Endometrial microvascular endothelial cells (primary cell): ENCODE measurements around the gene C1orf167. TPM values are rescaled to one million over a fixed set of nuclear protein-coding genes. Genes with fewer than 3 reads are reported as not detected.
"Not testable (repeated sequence)": the region's sequence is repeated elsewhere in the genome, so short reads cannot be mapped to it uniquely, and the experiment has no call there.

ENCODE experiments used
- in situ Hi-C: cut with HindIII; loops from 2 replicates; pipeline ENCODE4 v1.10.0; 2017; ENCODE audit warnings: low sequenced_read_pairs, low pct_unique_long_range_greater_than_20kb; ENCODE audit errors: inconsistent ontology term
- total RNA-seq: library from RNA; depleted of rRNA; stranded (reverse); fragments of >200 nt; gene quantifications from one replicate; pipeline ENCODE4 v1.2.3, GENCODE V29; 2015; ENCODE audit errors: inconsistent ontology term

The C1orf167 gene
- total RNA-seq, 1 donor from 2014 or later: not detected

DNA sequence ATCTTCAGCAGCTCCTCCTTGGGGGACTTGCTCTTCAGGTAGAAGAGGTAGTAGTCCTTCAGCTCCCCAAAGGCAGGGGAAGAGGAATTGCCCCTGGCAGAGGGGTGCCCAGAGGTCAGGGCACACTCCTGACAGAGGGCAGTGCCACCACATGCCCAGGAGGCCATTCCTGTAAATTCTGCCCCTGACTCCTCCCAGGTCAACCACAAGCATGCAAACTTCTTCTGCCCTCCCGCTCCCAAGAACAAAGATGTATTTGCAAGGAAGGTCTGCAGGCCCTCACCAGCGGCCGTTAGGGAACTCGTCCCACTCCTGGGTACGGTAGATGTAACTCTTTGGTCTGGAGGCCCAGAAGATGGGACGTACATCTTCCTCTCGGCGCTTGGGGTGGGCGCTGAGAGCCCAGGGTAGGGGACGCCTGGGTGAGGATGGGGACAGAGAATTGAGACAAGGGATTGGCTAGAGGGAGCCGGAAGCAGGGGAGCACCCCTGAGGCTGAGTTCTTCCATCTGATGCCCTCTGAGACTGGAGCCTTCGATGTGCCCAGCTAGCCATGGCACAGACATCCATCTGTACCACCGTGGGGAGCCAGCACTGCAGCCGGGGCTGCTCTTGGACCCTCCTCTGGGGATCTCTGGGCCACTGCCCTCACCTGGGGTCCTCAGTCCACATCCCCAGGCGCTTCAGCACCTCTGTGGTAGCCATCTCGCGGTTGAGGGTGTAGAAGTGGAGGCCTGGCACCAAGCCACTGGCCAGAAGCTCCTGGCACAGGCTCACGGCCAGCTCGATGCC, 32.6 kb downstream of the C1orf167 start:
- in situ Hi-C loops: no loop called here

GRCh38 chr1:11795238-11795890, 33.4 kb downstream of the C1orf167 start:
- in situ Hi-C loops: no loop called here

- in situ Hi-C loops: no loop called here
These were observed 34.2 kb downstream of the C1orf167 start for GRCh38 chr1:11796036-11796828.

- in situ Hi-C loops: no loop called here
These were observed 35.7 kb downstream of the C1orf167 start for GRCh38 chr1:11797525-11798216.

- in situ Hi-C loops: no loop called here
These were observed 37.1 kb downstream of the C1orf167 start for GRCh38 chr1:11799099-11799498.

DNA sequence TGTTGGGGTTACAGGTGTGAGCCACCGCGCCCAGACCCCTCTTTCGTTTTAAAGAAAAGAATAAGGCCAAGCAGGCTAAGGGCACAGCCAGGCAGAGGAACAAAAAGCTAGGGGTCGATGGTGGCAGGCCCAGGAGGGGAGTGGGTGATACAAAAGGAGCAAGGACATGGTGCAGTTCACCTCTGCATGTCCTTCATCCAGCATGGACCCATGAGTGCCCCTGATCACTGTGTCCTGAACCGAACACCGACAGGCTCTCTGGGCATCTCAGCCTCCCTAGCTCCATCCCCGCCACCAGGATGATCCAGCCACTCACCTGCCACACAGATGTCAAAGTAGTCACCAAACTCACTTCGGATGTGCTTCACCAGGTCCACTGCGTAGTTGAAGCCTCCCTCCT, 37.9 kb downstream of the C1orf167 start:
- in situ Hi-C loops: no loop called here

GRCh38 chr1:11800391-11800755, 38.4 kb downstream of the C1orf167 start:
- in situ Hi-C loops: no loop called here

- in situ Hi-C loops: no loop called here
These were observed 38.9 kb downstream of the C1orf167 start for GRCh38 chr1:11800756-11801433.

DNA sequence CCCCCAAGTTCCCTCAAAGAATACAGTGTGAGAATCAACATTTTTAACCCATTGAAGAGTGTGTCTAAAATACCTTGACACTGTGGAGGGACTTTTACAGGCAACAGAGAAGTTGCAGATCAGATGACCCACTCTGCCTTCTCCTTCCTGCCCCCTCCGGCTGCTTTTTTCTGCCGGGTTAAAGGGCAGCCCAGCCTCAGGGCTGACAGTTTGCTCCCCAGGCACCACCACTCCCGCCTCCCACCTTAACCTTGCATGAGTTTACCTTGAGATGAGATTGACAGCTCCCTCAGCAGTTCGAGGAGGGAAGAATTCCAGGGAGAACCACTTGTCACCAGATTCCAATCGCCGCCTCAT, 40.6 kb downstream of the C1orf167 start:
- in situ Hi-C loops: no loop called here

DNA sequence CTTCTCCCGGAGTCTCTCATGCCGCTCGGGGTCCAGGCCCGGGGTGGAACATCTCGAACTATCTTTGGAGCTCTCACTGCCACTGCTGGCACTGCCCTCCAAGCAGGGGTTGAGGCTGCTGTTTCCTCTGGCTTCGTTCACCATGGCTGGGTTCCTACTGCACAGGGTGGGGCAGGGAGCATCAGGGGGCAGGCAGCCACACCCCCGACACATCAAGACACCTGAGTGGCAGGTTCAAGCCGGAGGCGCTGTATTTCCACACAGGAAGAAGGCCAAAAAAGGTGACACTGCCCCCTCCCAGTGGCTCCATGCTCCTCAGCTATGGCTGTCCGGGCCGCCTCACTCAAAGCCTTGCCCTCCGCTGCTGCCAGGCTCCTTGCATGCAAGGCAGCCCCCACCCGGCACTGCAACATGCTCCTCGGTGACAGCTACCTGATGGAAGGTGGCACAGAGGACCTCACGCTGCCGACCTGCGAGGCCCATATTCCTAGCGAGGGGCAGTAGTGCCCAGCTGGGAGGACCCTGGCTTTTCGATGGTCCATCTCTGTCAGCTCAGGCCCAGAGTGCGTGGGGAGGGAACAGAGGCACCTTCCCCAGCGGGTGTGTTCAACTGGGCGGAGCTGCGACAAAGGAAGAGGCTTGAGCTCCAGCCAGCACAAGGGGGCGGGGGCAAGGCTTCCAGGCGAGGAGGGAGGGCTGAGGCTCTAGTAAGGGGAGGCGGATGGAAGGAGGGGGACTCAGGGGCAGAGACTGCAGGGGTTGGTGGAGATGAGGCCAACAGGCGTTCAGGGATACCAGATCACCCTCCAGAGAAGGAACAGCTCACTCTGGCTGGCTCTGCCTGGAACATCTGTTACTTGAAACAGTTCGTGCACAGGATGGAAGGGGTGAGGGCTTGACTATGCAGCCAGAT, 41.2 kb downstream of the C1orf167 start:
- in situ Hi-C loops: no loop called here

DNA sequence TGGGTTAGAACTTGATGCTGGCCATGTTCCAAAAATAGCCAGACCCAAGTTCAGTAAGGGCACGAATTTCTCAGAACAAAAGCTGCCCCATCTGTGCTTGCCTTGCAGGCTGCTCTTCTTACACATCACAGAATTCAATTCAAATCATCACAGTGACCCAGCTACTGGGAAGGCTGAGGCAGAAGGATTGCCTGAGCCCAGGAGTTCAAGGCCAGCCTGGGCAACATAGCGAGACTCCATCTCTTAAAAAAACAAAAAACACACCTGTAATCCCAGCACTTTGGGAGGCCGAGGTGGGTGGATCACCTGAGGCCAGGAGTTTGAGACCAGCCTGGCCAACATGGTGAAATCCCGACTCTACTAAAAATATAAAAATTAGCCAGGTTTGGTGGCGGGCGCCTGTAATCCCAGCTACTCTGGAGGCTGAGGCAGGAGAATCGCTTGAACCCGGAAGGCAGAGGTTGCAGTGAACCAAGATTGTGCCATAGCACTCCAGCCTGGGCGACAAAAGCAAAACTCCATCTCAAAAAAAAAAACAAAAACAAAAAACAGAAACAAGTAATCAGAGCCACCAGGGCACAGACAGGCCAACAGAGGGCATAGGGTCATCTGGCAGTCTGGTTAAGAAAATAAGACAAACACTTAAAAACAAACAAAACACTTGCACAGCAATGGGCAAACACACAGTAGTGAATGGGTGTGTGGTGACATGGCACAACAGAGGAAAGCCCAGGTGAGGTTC, 42.1 kb downstream of the C1orf167 start:
- in situ Hi-C loops: not testable (repeated sequence)

GRCh38 chr1:11804666-11805421, 42.9 kb downstream of the C1orf167 start:
- in situ Hi-C loops: no loop called here

DNA sequence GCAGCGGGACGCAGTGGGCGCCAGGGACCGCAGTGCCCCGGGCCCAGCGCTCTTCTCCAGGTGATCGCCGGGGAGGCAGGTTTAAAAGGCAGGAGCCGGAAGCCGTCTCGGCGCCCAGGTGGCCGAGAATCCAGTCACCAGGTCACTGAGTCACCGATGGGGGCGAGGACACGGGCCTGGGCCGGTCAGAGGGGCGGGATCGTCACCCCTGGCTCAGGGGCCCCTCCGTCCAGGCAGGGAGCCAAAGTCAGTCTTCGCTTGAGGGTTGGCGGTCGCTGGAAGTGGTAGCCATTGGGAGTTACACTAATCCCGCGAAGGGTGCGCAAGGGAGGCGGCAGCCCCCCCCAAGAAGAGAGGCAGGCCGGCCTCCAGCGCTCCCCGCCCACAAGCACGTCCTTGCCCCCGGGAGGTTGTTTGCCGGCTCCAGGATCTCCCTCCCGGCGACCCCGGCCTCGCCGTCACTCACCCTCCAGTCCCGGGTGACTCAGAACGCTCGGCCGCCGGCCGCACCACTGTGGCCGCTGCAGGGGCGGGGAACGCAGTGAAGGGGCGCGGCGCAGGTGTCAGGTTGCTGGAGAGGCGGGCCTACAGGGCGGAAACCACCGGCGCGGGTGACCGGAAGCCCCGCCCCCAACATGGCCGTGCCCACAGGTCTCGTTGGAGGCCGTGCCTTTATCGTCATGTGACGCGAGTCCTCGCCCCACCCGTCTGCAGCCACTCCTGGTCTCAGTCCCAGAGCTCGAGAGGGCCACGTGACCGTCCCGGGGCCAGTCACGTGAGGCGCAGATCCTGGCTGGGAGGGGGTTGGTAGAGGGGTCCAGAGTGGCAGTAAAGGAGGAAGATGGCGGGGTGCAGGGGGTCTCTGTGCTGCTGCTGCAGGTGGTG, 43.7 kb downstream of the C1orf167 start, which contains the start of the genes CLCN6 and MTHFR:
TSS of gene CLCN6 (plus strand) at position 770 of the 885 bp plus-strand sequence. CDS start at position 842, 72 bp downstream.
TSS of gene MTHFR (minus strand) at position 543 of the 885 bp plus-strand sequence. CDS start 2,848 bp downstream, outside the sequence.
- in situ Hi-C loops: no loop called here

GRCh38 chr1:11806307-11806936, 44.4 kb downstream of the C1orf167 start:
- in situ Hi-C loops: no loop called here

DNA sequence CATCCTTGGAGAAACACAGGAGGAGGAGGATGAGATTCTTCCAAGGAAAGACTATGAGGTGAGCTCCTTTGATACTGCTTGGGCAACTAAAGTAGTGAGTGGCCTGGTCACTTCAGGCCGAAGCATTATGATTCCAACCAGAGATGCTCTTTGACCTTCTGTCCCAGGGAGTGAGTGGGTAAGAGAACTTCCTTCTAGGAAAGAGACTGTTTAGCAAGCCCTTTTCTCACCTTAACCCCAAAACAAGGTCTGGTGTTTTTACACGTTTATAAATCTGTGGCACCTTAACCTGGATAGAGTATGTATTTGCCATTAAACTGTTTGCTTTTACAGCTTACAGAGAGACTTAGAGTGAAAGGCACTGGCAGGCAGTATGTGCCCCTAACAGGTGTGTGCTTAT, 45.1 kb downstream of the C1orf167 start:
- in situ Hi-C loops: no loop called here
